ENCODE data around the gene KCNJ5. TPM values are rescaled to one million over a fixed set of nuclear protein-coding genes. Genes with fewer than 3 reads are reported as not detected.

KCNJ5 gene
- total RNA-seq, 2 donors from 2014 or later, result 0.60 to 1.1 TPM

DNA sequence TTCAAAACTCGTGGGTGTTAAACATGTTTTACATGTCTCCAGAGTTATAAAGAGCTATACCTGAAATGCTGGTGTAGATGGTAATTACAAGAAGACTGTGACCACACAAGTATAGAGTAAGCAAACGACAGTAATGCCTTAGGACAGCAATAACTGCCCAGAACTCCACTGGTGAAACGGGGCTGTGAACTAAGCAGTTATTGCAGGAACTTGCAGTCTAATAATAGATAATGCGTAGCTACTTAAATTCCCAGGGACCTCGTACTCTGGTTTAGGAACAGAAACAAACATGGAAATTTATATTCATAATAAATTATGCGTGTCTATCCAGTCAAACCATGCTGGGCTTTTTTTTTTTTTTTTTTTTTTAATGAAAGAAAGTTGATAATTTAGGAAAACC, 76.4 kb downstream of the KCNJ5 start:
- Histone ChIP-seq H3K9me3 (ENCODE audit: control insufficient read depth, low read length) (no peaks in the 10 kb centered on the region), H3K4me3 (ENCODE audit: low read length) (no peak overlapping the region), H3K9ac (ENCODE audit: extremely low read depth, low read length, poor library complexity, severe bottlenecking) (no peak overlapping the region), H3K27ac (ENCODE audit: low read depth, low read length) (no peak overlapping the region), H3K4me1 (ENCODE audit: control insufficient read depth, insufficient read depth, low read length) (no peaks in the 10 kb centered on the region), H3K27me3 (ENCODE audit: control insufficient read depth, insufficient read depth, low read length, poor library complexity, severe bottlenecking) (no peaks in the 10 kb centered on the region), H3K36me3 (ENCODE audit: control insufficient read depth, insufficient read depth, low read length) (peaks cover 38% of the 10 kb centered on the region)
- TF ChIP-seq, protein P1, sequence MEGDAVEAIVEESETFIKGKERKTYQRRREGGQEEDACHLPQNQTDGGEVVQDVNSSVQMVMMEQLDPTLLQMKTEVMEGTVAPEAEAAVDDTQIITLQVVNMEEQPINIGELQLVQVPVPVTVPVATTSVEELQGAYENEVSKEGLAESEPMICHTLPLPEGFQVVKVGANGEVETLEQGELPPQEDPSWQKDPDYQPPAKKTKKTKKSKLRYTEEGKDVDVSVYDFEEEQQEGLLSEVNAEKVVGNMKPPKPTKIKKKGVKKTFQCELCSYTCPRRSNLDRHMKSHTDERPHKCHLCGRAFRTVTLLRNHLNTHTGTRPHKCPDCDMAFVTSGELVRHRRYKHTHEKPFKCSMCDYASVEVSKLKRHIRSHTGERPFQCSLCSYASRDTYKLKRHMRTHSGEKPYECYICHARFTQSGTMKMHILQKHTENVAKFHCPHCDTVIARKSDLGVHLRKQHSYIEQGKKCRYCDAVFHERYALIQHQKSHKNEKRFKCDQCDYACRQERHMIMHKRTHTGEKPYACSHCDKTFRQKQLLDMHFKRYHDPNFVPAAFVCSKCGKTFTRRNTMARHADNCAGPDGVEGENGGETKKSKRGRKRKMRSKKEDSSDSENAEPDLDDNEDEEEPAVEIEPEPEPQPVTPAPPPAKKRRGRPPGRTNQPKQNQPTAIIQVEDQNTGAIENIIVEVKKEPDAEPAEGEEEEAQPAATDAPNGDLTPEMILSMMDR (conservative IDR thresholded peaks at IDR 0.05), result no peak
- Mint-ChIP-seq H3K4me1 (peaks cover 16% of the 10 kb centered on the region), H3K36me3 (ENCODE audit: low read depth) (peaks cover 29% of the 10 kb centered on the region), H3K9me3 (no peaks in the 10 kb centered on the region), H3K27ac (no peak overlapping the region), H3K4me3 (no peak overlapping the region), H3K27me3 (ENCODE audit: insufficient read depth) (no peaks in the 10 kb centered on the region)
- WGBS, 2 experiments (ENCODE audit: insufficient coverage in 1 of 2, insufficient read length in 1 of 2), result 94 to 96% methylated on average over 4 to 5 of the region's 6 CpGs
- DNase-seq, result no peak

DNA sequence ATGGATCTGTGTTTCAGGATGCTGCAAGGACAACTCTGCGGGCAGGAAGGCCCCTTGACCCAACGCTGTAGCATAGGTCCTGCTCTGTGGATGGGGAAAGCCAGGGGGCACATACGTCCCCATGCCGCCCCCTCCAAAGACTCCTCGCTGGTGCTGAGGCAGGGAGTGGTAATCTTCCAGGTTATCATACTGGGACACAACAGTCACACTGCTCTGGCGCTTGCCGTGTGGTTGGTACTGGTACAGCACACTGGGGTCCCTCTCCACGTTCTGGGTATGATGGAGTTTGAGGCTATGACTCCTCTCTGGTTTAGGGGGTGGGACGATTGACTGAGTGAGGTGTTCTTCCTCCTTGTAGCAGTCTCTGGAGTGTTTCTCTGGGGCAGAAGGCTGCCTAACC, 77.8 kb downstream of the KCNJ5 start:
- H3K27me3 Mint-ChIP-seq (ENCODE audit: insufficient read depth), result no peaks in the 10 kb centered on the region
- no peak overlapping the region for H3K27ac ChIP-seq (ENCODE audit: low read depth, low read length)
- TF ChIP-seq, protein P1 (conservative IDR thresholded peaks at IDR 0.05), result peak; percentile 29

More for the DNA sequence above, 77.8 kb downstream of the KCNJ5 start:
- Mint-ChIP-seq H3K4me1 (peaks cover 14% of the 10 kb centered on the region), H3K27ac (no peak overlapping the region), H3K4me3 (no peak overlapping the region), H3K36me3 (ENCODE audit: low read depth) (peaks cover 42% of the 10 kb centered on the region), H3K9me3 (no peaks in the 10 kb centered on the region)
- DNase-seq, result no peak
- H3K9me3 ChIP-seq (ENCODE audit: control insufficient read depth, low read length), result no peaks in the 10 kb centered on the region
- H3K9ac ChIP-seq (ENCODE audit: extremely low read depth, low read length, poor library complexity, severe bottlenecking), result no peak overlapping the region
- H3K27me3 ChIP-seq (ENCODE audit: control insufficient read depth, insufficient read depth, low read length, poor library complexity, severe bottlenecking), result no peaks in the 10 kb centered on the region
- no peak overlapping the region for H3K4me3 ChIP-seq (ENCODE audit: low read length)
- WGBS, 2 experiments (ENCODE audit: insufficient coverage in 1 of 2, insufficient read length in 1 of 2), result 91 to 100% methylated on average over 2 to 9 of the region's 9 CpGs
- peaks cover 51% of the 10 kb centered on the region for H3K36me3 ChIP-seq (ENCODE audit: control insufficient read depth, insufficient read depth, low read length)
- no peaks in the 10 kb centered on the region for H3K4me1 ChIP-seq (ENCODE audit: control insufficient read depth, insufficient read depth, low read length)

Other genes starting within 250 kb of the KCNJ5 start
- under 1 TPM in 1 of 2 donors, not detected in 1; 0.20 TPM for gene FLI1, start 197.3 kb upstream of the KCNJ5 start, total RNA-seq
- gene KCNJ1, start 24.1 kb upstream of the KCNJ5 start, total RNA-seq, result not detected
- gene TP53AIP1, start 51.5 kb downstream of the KCNJ5 start, total RNA-seq, result not detected